C4-2B (cell line): ENCODE data around the gene POLR3A.

Experiments used
- H3K27ac ChIP-seq: fragments of 450-650 bp; 2 replicates; pipeline ENCODE4 v1.5.1; 2017
- ZFX ChIP-seq: fragments of 450-650 bp; IDR thresholded peaks from 2 replicates; pipeline ENCODE4 v1.6.1; 2017
- TF ChIP-seq, protein P1 (sequence below): fragments of 450-650 bp; conservative IDR thresholded peaks from 2 replicates; pipeline ENCODE4 v1.5.1; 2017; ENCODE audit warnings: mild to moderate bottlenecking

POLR3A gene

DNA sequence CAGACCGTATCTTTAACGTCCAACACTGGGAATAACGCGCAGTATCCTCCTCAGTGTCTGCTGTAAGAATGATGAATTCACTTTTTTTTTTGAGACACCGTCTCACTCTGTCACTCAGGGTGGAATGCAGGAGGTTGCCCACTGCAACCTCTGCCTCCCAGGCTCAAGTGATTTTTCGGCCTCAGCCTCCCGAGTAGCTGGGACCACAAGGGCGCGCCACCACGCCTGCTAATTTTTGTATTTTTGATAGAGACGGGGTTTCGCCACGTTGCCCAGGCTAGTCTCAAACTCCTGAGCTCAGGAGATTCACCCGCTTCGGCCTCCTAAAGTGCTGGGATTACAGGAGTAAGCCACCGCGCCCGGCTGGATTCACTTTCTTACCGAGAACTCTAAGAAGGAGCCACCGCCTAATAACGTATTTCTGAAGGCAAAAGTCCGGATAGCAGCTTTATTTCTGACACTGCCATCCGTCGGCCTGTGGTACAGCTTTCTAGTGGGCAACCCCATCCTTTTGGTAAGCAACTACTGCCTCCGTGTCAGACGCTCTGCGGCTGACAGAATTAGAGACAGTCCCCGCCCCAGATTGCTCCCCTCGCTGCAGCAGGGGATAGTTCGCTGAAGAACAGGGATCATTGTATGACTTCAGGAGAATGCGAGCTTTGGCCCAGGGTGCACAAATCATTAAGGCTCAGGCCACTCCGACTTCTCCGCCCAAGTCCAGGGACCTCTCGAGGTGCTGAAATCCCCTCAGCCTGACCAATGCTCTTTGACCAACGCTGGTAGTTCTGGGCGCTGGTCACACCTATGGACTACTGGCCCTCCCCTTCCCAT lies 662 bp downstream of the POLR3A start:
- H3K27ac ChIP-seq = peak overlapping the region; percentile 80
- TF ChIP-seq, protein P1, sequence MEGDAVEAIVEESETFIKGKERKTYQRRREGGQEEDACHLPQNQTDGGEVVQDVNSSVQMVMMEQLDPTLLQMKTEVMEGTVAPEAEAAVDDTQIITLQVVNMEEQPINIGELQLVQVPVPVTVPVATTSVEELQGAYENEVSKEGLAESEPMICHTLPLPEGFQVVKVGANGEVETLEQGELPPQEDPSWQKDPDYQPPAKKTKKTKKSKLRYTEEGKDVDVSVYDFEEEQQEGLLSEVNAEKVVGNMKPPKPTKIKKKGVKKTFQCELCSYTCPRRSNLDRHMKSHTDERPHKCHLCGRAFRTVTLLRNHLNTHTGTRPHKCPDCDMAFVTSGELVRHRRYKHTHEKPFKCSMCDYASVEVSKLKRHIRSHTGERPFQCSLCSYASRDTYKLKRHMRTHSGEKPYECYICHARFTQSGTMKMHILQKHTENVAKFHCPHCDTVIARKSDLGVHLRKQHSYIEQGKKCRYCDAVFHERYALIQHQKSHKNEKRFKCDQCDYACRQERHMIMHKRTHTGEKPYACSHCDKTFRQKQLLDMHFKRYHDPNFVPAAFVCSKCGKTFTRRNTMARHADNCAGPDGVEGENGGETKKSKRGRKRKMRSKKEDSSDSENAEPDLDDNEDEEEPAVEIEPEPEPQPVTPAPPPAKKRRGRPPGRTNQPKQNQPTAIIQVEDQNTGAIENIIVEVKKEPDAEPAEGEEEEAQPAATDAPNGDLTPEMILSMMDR = no peak
- no peak for TF ChIP-seq ZFX

DNA sequence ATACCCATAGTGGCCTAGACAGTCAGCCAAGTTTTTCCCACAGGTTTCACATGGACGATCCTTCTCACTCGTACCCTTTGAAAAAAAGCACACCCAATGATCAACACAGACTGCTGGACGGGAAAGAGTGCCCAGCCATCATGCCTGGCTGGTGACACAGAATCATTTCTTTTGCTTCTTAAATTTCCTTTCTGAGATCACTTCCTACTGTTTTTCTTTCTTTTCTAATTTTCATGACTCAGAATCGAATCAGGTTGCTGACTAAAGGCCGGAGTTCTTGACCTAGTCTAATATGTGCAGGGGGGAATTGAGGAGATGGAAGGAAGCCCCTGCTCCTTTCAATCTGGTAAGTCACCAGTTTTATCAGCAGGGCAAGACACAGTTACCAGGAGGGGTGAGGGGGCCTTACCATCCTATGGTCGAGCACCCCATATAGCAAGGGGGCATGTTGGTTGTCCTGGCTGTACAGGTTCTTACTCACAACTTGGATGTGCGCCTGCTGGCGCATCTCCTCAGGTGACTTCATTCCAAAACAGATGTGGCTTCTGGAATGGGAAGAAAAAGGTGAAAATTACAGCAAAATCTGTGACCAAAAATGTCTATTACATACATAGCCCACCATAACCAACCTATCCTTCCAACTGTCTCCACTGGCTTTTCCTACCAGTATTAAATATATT lies 3.5 kb downstream of the POLR3A start:
- TF ChIP-seq, protein P1 = no peak
- TF ChIP-seq ZFX = no peak
- H3K27ac ChIP-seq = no peak overlapping the region

GRCh38 chr10:78023741-78024140 lies 5.6 kb downstream of the POLR3A start:
- no peak overlapping the region for H3K27ac ChIP-seq

DNA sequence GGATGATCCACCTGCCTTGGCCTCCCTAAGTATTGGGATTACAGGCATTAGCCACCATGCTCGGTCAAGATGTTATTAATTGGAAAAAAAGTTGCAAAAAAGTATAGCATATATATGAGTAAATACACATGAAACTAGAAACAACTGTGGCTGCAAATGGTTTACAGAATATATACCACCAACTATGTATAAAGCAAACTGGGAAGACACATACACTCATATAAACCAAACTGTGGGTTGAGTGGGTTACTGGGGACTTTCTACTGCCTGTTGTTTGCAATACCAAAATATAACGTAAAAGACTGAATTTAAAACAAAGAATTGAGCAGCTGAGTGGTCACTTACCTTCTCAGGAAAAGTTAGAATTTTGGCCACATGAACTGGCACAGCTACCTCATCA lies 8.1 kb downstream of the POLR3A start:
- no peak overlapping the region for H3K27ac ChIP-seq

More at GRCh38 chr10:78023741-78024140, 5.6 kb downstream of the POLR3A start:
- TF ChIP-seq, protein P1 = no peak
- no peak for TF ChIP-seq ZFX

GRCh38 chr10:78019264-78019663 lies 10.1 kb downstream of the POLR3A start:
- TF ChIP-seq, protein P1 = no peak
- no peak for TF ChIP-seq ZFX
- H3K27ac ChIP-seq = no peak overlapping the region

More for the DNA sequence above, 8.1 kb downstream of the POLR3A start:
- TF ChIP-seq, protein P1 = no peak
- TF ChIP-seq ZFX = no peak

GRCh38 chr10:78017856-78018255 lies 11.5 kb downstream of the POLR3A start:
- H3K27ac ChIP-seq = no peak overlapping the region
- TF ChIP-seq ZFX = no peak
- TF ChIP-seq, protein P1 = no peak

GRCh38 chr10:78015546-78015945 lies 13.8 kb downstream of the POLR3A start:
- no peak for TF ChIP-seq ZFX
- TF ChIP-seq, protein P1 = no peak

More at GRCh38 chr10:78015546-78015945, 13.8 kb downstream of the POLR3A start:
- H3K27ac ChIP-seq = no peak overlapping the region
